GM12878 (cell line): Measurements from ENCODE around the gene LRRC4. TPM values are rescaled to one million over a fixed set of nuclear protein-coding genes. Genes with fewer than 3 reads are reported as not detected.

Experiments
- ATAC-seq: fragments of 200-7000 bp; cut with Tn5 transposase; 3 replicates; pipeline ENCODE4 v1.9.1; 2020; ENCODE audit warnings: mild to moderate bottlenecking, moderate library complexity
- BruUV-seq: library from RNA; stranded (reverse); fragments of 400-500 nt; replicated peaks from 2 replicates; lab custom pipeline; 2021; lab: Mats Ljungman, UMichigan
- CTCF ChIA-PET: fragments of 300-600 bp; sonication (Branson Sonifier 250); formaldehyde crosslinking; extraction: SDS; loops from one replicate; lab custom pipeline; 2021; ENCODE audit warnings: inconsistent platforms; lab: Yijun Ruan, JAX
- POLR2A ChIA-PET: fragments of 350-600 bp; formaldehyde crosslinking; extraction: SDS; loops from one replicate; lab custom pipeline; 2021; ENCODE audit warnings: inconsistent platforms; lab: Charles Lee
- RAD21 ChIA-PET: fragments of 300-600 bp; sonication (Branson Sonifier 250); formaldehyde crosslinking; loops from one replicate; lab custom pipeline; 2023; ENCODE audit warnings: antibody characterized with exemption; ENCODE audit not compliant: unreplicated experiment; lab: Charles Lee
- SMC1A ChIA-PET: fragments of 300-600 bp; sonication (Branson Sonifier 250); formaldehyde crosslinking; loops from one replicate; lab custom pipeline; 2023; ENCODE audit not compliant: unreplicated experiment, uncharacterized antibody; lab: Charles Lee
- DNase-seq: peaks from one replicate; pipeline ENCODE4 v3.0.0-alpha.2; 2011; ENCODE audit warnings: low read depth, low spot score
- FAIRE-seq: peaks from 3 replicates; lab custom pipeline; 2011; peaks lifted over from hg19 to GRCh38; lab: Jason Lieb, UNC
- H2AFZ ChIP-seq: 2 replicates; pipeline ENCODE4 v1.6.0; 2011; ENCODE audit warnings: low read depth, low read length, control low read depth; ENCODE audit not compliant: control insufficient read depth
- H3K27ac ChIP-seq: 2 replicates; pipeline ENCODE4 v1.5.1; 2011; ENCODE audit warnings: control low read depth; ENCODE audit not compliant: control insufficient read depth, insufficient read depth
- H3K27me3 ChIP-seq, 2 experiments: replicated peaks in 1 of 2; 2 replicates each; pipeline versions ENCODE4 v1.6.0 to v1.6.1; 2011; ENCODE audit warnings: low read length in 1 of 2; ENCODE audit not compliant: control insufficient read depth in 2 of 2, insufficient read depth in 2 of 2
- H3K36me3 ChIP-seq, 2 experiments: 2 replicates each; pipeline ENCODE4 v1.5.1; 2011; ENCODE audit warnings: low read length in 1 of 2; ENCODE audit not compliant: control insufficient read depth in 2 of 2, insufficient read depth in 2 of 2
- H3K4me1 ChIP-seq: 2 replicates; pipeline ENCODE4 v1.6.1; 2011; ENCODE audit warnings: mild to moderate bottlenecking, low read length, moderate library complexity, mixed read lengths; ENCODE audit not compliant: control insufficient read depth, insufficient read depth
- H3K4me2 ChIP-seq: 2 replicates; pipeline ENCODE4 v1.6.0; 2011; ENCODE audit warnings: control low read depth; ENCODE audit not compliant: control insufficient read depth, insufficient read depth
- H3K4me3 ChIP-seq: fragments of 200-600 bp; sonication (generic); 2 replicates; pipeline ENCODE4 v1.5.1; 2016
- H3K79me2 ChIP-seq: 2 replicates; pipeline ENCODE4 v1.6.0; 2011; ENCODE audit warnings: low read length; ENCODE audit not compliant: control insufficient read depth, insufficient read depth
- H3K9ac ChIP-seq: 2 replicates; pipeline ENCODE4 v1.8.0; 2011; ENCODE audit warnings: low read length, control low read depth, mixed read lengths; ENCODE audit not compliant: control insufficient read depth, insufficient read depth
- H3K9me3 ChIP-seq: replicated peaks from 3 replicates; pipeline ENCODE4 v1.5.1; 2011; ENCODE audit warnings: mild to moderate bottlenecking, low read length; ENCODE audit not compliant: control insufficient read depth, insufficient read depth
- H4K20me1 ChIP-seq: 2 replicates; pipeline ENCODE4 v1.6.0; 2011; ENCODE audit not compliant: control insufficient read depth, insufficient read depth
- CHD2 ChIP-seq: IDR thresholded peaks from 2 replicates; pipeline ENCODE4 v1.6.1; 2011; ENCODE audit warnings: low read depth, low read length, improper control_type of control experiment, borderline replicate concordance
- EED ChIP-seq: sonication (generic); IDR thresholded peaks from 2 replicates; pipeline ENCODE4 v1.6.1; 2016; ENCODE audit warnings: antibody characterized with exemption, low read depth
- HCFC1 ChIP-seq: fragments of 150-350 bp; IDR thresholded peaks from 2 replicates; pipeline ENCODE4 v1.6.1; 2014; ENCODE audit warnings: low read length
- HDGF ChIP-seq: fragments of 450-650 bp; IDR thresholded peaks from 2 replicates; pipeline ENCODE4 v1.6.1; 2016; ENCODE audit warnings: antibody characterized with exemption
- POLR2AphosphoS2 ChIP-seq: IDR thresholded peaks from 2 replicates; pipeline ENCODE4 v1.6.1; 2011; ENCODE audit warnings: low read depth, mild to moderate bottlenecking, low read length, improper control_type of control experiment, moderate library complexity
- POLR2AphosphoS5 ChIP-seq: IDR thresholded peaks from 2 replicates; pipeline ENCODE4 v1.6.1; 2011; ENCODE audit warnings: mild to moderate bottlenecking, low read length, inconsistent platforms
- REST ChIP-seq: IDR thresholded peaks from 2 replicates; pipeline ENCODE4 v1.6.1; 2012; ENCODE audit warnings: mild to moderate bottlenecking, low read depth, low read length
- SIX5 ChIP-seq: IDR thresholded peaks from 2 replicates; pipeline ENCODE4 v1.6.1; 2011; ENCODE audit warnings: mild to moderate bottlenecking, low read depth, low read length, moderate library complexity; ENCODE audit not compliant: severe bottlenecking
- SMAD1 ChIP-seq: fragments of 450-650 bp; IDR thresholded peaks from 2 replicates; pipeline ENCODE4 v1.6.1; 2018; ENCODE audit warnings: mild to moderate bottlenecking, low read depth; ENCODE audit not compliant: partially characterized antibody
- STAT1 ChIP-seq: fragments of 450-650 bp; conservative IDR thresholded peaks from 2 replicates; pipeline ENCODE4 v1.6.1; 2014; ENCODE audit warnings: antibody characterized with exemption, mild to moderate bottlenecking
- TCF3 ChIP-seq: IDR thresholded peaks from 2 replicates; pipeline ENCODE4 v1.6.1; 2012; ENCODE audit warnings: low read depth, mild to moderate bottlenecking, low read length, borderline replicate concordance; ENCODE audit not compliant: insufficient read depth
- WGBS: methylation state at CpG from one replicate; pipeline ENCODE4 v1.1.6; 2016; ENCODE audit warnings: low lambda C conversion rate; ENCODE audit not compliant: insufficient replicate concordance, insufficient coverage; ENCODE audit errors: missing lambda C conversion rate; 5-methylcytosine and 5-hydroxymethylcytosine counted together
- in situ Hi-C: fragments of 300-500 bp; cut with MboI; formaldehyde crosslinking; loops from 9 replicates; pipeline ENCODE4 v1.14.3; 2018; ENCODE audit warnings: mixed read lengths
- intact Hi-C: fragments of 100-400 bp; cut with micrococcal nuclease; formaldehyde crosslinking; loops from one replicate; pipeline ENCODE4 v1.14.2; 2022; ENCODE audit not compliant: unreplicated experiment
- polyA plus RNA-seq, 11 experiments: library from polyadenylated mRNA; depleted of rRNA in 4 of 11; unstranded in 6 of 11; stranded (reverse) in 5 of 11; fragments of >200 nt; fragmentation: Nextera tagmentation in 4 of 11; fragmentation: Illumina TruSeq in 1 of 11; extraction: Ambion mirVana in 4 of 11; extraction: Trizol in 1 of 11; gene quantifications; 1 replicate in 1 of 11; 2 replicates in 10 of 11; pipeline versions ENCODE4 v1.2.1 to v1.2.3, GENCODE V29; 2011 to 2016; ENCODE audit warnings: inconsistent platforms in 2 of 11, missing spikeins in 2 of 11, low read depth in 1 of 11
- total RNA-seq, 4 experiments: library from RNA; depleted of rRNA in 3 of 4; stranded (reverse); fragments of >200 nt in 3 of 4; fragmentation: Illumina TruSeq in 1 of 4; extraction: Trizol in 1 of 4; gene quantifications; 2 replicates each; pipeline versions ENCODE4 v1.2.1 to v1.2.3, GENCODE V29; 2013 to 2021
- TF ChIP-seq, protein P1 (sequence below): IDR thresholded peaks from 2 replicates; pipeline ENCODE4 v1.6.1; 2011; ENCODE audit warnings: borderline replicate concordance, low read depth, mild to moderate bottlenecking, moderate library complexity, mixed read lengths, low read length; ENCODE audit not compliant: insufficient read depth; ENCODE audit errors: extremely low read length
- TF ChIP-seq, protein P2 (sequence below): IDR thresholded peaks from 2 replicates; pipeline ENCODE4 v1.6.1; 2011; ENCODE audit warnings: low read depth, mild to moderate bottlenecking, low read length, moderate library complexity, borderline replicate concordance; ENCODE audit errors: extremely low read depth

LRRC4 gene
- total and polyA plus RNA-seq, 10 of the 15 experiments (the other 5 are each of a cell fraction or from before 2014, with no cell fraction given), result 0.06 to 0.85 (median 0.12) TPM; not detected in 4

DNA sequence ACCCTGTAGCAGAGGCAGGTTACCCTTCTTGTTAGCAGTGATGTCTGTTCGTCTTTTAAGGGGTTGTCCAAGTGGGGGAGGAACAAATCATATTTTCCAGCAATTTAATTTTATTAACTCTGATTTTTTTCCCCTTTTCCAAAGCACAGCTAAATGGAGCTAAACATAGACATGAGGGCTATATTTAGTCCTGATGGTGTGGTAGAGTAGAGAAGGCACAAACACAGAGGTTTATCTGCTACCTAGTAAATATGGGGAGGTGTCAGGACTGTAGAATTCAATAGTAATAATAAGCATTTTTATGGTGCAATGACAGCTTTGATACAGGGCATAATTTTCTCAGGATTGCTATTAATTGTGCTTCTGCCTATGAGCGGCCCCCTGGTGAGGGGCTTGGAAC lies 22.5 kb downstream of the LRRC4 start:
- peaks cover 15% of the 10 kb centered on the region for H3K4me1 ChIP-seq
- in situ Hi-C loops, result no loop called here
- ChIA-PET POLR2A (interaction anchor here (0.6 kb wide), 1 partner anchor 747 kb away, joined by 3 read pairs; no protein-coding TSS in a partner anchor), SMC1A (interaction anchor here (0.8 kb wide), 2 partner anchors 18 to 149 kb away, joined by 3 read pairs; no protein-coding TSS in a partner anchor), RAD21 (no interaction called here), CTCF (interaction anchor here (0.6 kb wide), 1 partner anchor 128 kb away, joined by 3 read pairs; no protein-coding TSS in a partner anchor)
- H3K9ac ChIP-seq, result no peak overlapping the region
- no peak overlapping the region for H3K4me3 ChIP-seq
- 73% methylated on average over 2 of the region's 2 CpGs for WGBS
- no peak overlapping the region for H3K27ac ChIP-seq
- no peak overlapping the region for H2AFZ ChIP-seq
- H3K4me2 ChIP-seq, result no peak overlapping the region
- no peaks in the 10 kb centered on the region for H3K27me3 ChIP-seq
- DNase-seq (no peak), FAIRE-seq (no peak), ATAC-seq (no peak)
- intact Hi-C loops, result no loop called here
- TSS peak; percentile 26 for BruUV-seq
- no peaks in the 10 kb centered on the region for H3K9me3 ChIP-seq
- H3K36me3 ChIP-seq, result peaks cover 14 to 22% of the 10 kb centered on the region in 2 experiments; a peak in 3 of 4 replicates
- TF ChIP-seq TCF3 (no peak), HDGF (no peak), POLR2AphosphoS5 (no peak), EED (no peak), SMAD1 (no peak), POLR2AphosphoS2 (no peak), HCFC1 (no peak), SIX5 (no peak), STAT1 (no peak), REST (no peak), CHD2 (no peak)
- TF ChIP-seq, protein P1, sequence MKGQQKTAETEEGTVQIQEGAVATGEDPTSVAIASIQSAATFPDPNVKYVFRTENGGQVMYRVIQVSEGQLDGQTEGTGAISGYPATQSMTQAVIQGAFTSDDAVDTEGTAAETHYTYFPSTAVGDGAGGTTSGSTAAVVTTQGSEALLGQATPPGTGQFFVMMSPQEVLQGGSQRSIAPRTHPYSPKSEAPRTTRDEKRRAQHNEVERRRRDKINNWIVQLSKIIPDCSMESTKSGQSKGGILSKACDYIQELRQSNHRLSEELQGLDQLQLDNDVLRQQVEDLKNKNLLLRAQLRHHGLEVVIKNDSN, result no peak
- TF ChIP-seq, protein P2, sequence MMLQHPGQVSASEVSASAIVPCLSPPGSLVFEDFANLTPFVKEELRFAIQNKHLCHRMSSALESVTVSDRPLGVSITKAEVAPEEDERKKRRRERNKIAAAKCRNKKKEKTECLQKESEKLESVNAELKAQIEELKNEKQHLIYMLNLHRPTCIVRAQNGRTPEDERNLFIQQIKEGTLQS, result no peak
- no peaks in the 10 kb centered on the region for H3K79me2 ChIP-seq
- H4K20me1 ChIP-seq, result no peaks in the 10 kb centered on the region
